GM12872 (cell line): ENCODE data around the gene AURKAIP1.

ENCODE experiments used
- TF ChIP-seq, protein P1 (sequence below): IDR thresholded peaks from 3 replicates; pipeline ENCODE4 v1.5.1; 2011; ENCODE audit warnings: low read depth, mild to moderate bottlenecking, low read length, moderate library complexity; ENCODE audit not compliant: insufficient read depth

The AURKAIP1 gene

DNA sequence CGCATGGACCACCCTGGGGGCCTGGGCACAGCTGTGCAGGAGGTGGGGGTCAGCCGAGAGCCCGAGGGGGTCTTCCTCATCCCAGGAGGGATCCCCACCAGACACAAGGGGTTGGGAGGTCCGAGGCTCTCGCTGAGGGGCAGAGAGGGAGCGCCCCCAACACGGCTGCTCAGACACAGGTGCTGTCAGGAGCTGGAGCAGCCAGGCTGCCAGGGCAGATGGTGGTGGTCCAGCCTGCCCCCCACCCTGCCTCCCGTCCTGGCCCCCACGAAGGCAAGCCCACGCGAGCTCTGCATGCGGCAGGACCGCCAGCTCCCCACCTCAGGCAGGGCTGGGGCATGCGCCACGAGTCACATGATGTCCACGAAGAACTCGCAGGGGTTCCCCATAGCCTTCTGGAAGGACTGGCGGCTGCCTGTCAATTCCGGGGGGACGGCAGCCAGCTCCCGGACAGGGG, 39.2 kb downstream of the AURKAIP1 start:
- TF ChIP-seq, protein P1, sequence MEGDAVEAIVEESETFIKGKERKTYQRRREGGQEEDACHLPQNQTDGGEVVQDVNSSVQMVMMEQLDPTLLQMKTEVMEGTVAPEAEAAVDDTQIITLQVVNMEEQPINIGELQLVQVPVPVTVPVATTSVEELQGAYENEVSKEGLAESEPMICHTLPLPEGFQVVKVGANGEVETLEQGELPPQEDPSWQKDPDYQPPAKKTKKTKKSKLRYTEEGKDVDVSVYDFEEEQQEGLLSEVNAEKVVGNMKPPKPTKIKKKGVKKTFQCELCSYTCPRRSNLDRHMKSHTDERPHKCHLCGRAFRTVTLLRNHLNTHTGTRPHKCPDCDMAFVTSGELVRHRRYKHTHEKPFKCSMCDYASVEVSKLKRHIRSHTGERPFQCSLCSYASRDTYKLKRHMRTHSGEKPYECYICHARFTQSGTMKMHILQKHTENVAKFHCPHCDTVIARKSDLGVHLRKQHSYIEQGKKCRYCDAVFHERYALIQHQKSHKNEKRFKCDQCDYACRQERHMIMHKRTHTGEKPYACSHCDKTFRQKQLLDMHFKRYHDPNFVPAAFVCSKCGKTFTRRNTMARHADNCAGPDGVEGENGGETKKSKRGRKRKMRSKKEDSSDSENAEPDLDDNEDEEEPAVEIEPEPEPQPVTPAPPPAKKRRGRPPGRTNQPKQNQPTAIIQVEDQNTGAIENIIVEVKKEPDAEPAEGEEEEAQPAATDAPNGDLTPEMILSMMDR: no peak

DNA sequence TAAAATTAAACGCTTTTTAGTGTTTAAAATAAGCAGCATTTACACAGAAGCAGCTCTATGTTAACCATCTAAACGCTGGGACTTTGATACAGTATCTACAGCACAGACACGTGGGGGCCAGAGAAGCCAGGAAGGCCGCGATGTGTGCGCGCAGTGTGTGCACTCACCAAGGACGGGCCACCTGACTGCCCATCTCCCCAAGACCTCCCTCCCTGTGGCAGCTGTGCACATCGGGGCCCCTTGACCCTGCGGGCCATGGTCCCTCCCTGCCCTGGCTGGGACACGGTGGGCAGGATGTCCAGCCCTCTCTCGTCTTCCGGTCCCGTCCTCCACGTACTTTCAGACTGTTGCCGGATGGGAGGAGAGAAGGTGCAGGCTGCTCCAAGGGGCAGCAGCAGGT, 39.7 kb downstream of the AURKAIP1 start:
- TF ChIP-seq, protein P1: no peak

DNA sequence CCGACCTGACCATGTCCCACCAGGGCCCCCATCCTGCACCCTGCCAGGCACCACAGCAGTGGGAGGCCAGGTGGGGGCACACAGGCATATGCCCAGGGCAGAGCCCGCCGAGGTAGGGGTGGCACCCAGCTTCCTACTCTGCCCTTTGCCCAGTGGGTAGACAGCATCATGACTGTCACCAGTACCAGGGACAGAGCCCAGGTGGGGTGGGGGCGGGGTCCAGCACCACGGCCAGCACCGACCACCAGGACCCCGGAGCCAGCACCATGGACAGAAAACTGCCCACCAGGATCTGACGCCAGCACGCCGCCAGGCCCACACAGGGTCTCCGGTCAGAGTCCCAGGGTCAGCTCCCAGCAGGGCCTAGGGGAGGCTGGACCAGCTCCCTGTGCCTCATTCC, 40.2 kb downstream of the AURKAIP1 start:
- TF ChIP-seq, protein P1: no peak

DNA sequence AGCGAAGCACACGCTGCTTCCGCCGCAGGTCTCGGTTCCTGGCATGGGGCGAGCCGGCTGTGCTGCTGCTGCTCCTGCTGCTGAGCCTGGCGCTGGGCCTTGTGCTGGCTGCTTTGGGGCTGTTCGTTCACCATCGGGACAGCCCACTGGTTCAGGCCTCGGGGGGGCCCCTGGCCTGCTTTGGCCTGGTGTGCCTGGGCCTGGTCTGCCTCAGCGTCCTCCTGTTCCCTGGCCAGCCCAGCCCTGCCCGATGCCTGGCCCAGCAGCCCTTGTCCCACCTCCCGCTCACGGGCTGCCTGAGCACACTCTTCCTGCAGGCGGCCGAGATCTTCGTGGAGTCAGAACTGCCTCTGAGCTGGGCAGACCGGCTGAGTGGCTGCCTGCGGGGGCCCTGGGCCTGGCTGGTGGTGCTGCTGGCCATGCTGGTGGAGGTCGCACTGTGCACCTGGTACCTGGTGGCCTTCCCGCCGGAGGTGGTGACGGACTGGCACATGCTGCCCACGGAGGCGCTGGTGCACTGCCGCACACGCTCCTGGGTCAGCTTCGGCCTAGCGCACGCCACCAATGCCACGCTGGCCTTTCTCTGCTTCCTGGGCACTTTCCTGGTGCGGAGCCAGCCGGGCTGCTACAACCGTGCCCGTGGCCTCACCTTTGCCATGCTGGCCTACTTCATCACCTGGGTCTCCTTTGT, 41.3 kb downstream of the AURKAIP1 start:
- TF ChIP-seq, protein P1: no peak

DNA sequence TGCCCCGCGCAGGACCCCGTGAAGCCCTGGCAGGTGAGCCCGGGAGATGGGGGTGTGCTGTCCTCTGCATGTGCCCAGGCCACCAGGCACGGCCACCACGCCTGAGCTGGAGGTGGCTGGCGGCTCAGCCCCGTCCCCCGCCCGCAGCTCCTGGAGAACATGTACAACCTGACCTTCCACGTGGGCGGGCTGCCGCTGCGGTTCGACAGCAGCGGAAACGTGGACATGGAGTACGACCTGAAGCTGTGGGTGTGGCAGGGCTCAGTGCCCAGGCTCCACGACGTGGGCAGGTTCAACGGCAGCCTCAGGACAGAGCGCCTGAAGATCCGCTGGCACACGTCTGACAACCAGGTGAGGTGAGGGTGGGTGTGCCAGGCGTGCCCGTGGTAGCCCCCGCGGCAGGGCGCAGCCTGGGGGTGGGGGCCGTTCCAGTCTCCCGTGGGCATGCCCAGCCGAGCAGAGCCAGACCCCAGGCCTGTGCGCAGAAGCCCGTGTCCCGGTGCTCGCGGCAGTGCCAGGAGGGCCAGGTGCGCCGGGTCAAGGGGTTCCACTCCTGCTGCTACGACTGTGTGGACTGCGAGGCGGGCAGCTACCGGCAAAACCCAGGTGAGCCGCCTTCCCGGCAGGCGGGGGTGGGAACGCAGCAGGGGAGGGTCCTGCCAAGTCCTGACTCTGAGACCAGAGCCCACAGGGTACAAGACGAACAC, 42.1 kb downstream of the AURKAIP1 start:
- TF ChIP-seq, protein P1: no peak

DNA sequence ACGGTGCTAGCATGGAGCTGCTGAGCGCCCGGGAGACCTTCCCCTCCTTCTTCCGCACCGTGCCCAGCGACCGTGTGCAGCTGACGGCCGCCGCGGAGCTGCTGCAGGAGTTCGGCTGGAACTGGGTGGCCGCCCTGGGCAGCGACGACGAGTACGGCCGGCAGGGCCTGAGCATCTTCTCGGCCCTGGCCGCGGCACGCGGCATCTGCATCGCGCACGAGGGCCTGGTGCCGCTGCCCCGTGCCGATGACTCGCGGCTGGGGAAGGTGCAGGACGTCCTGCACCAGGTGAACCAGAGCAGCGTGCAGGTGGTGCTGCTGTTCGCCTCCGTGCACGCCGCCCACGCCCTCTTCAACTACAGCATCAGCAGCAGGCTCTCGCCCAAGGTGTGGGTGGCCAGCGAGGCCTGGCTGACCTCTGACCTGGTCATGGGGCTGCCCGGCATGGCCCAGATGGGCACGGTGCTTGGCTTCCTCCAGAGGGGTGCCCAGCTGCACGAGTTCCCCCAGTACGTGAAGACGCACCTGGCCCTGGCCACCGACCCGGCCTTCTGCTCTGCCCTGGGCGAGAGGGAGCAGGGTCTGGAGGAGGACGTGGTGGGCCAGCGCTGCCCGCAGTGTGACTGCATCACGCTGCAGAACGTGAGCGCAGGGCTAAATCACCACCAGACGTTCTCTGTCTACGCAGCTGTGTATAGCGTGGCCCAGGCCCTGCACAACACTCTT, 42.8 kb downstream of the AURKAIP1 start:
- TF ChIP-seq, protein P1: no peak
